Ovary (tissue), 9 donors: ENCODE data around the gene METTL22. TPM values are rescaled to one million over a fixed set of nuclear protein-coding genes. Genes with fewer than 3 reads are reported as not detected.

Experiments used
- DNase-seq, 5 donors: peaks; one replicate each; pipeline ENCODE4 v3.0.0-alpha.2; 2019 to 2020
- H3K27ac ChIP-seq, 2 donors: fragments of 200-600 bp; one replicate each; pipeline versions ENCODE4 v1.5.1 to v1.8.0; 2019 to 2022
- H3K27me3 ChIP-seq: fragments of 200-600 bp; one replicate; pipeline ENCODE4 v1.8.0; 2022
- H3K36me3 ChIP-seq: fragments of 200-600 bp; sonication (generic); one replicate; pipeline ENCODE4 v1.5.1; 2019
- H3K4me1 ChIP-seq: one replicate; pipeline ENCODE4 v1.8.1; 2013; ENCODE audit warnings: mild to moderate bottlenecking, moderate library complexity; ENCODE audit not compliant: insufficient read depth
- H3K4me3 ChIP-seq: fragments of 200-600 bp; sonication (generic); one replicate; pipeline ENCODE4 v1.5.1; 2017
- H3K9me3 ChIP-seq, 2 donors: fragments of 200-600 bp in 1 of 2; sonication (generic) in 1 of 2; one replicate each; pipeline versions ENCODE4 v1.5.1 to v1.8.1; 2013 to 2019; ENCODE audit warnings: mild to moderate bottlenecking in 1 of 2, moderate library complexity in 1 of 2
- EP300 ChIP-seq: sonication (generic); formaldehyde crosslinking; IDR thresholded peaks from one replicate; pipeline ENCODE4 v1.6.1; 2017; ENCODE audit warnings: antibody characterized with exemption
- POLR2A ChIP-seq: fragments of 450-650 bp; IDR thresholded peaks from one replicate; pipeline ENCODE4 v1.6.1; 2017; ENCODE audit warnings: antibody characterized with exemption, mild to moderate bottlenecking, moderate library complexity
- WGBS, 3 donors: extraction: QIAGEN DNeasy Blood & Tissue Kit in 1 of 3; methylation state at CpG; one replicate each; pipeline versions ENCODE4 v1.1.5 to v1.1.7; 2013 to 2017; 5-methylcytosine and 5-hydroxymethylcytosine counted together
- intact Hi-C, 4 donors: fragments of 100-400 bp; cut with DNase I; formaldehyde crosslinking; loops; one replicate each; pipeline versions ENCODE4 v1.11.0 to v1.15.1; 2022 to 2023
- polyA plus RNA-seq, 2 donors: library from polyadenylated mRNA; stranded (reverse); fragments of 200-250 nt in 1 of 2; fragments of 350-450 nt in 1 of 2; fragmentation: Illumina TruSeq in 1 of 2; extraction: RNeasy Lipid Tissue Mini Kit (QIAGEN cat#74804) in 1 of 2; gene quantifications; one replicate each; pipeline ENCODE4 v1.2.3, GENCODE V29; 2013 to 2014
- total RNA-seq, 7 donors: library from RNA; depleted of rRNA in 2 of 7; stranded (reverse); fragments of >200 nt in 2 of 7; fragmentation: NEBNext Ultra II Directional in 3 of 7; extraction: Animal tissue kit (Norgen Biotek cat#: 25700) in 3 of 7; gene quantifications; one replicate each; pipeline versions ENCODE4 v1.1.0 to v1.2.4, GENCODE V29; 2016 to 2023
- TF ChIP-seq, protein P1 (sequence below), 3 donors: fragments of 450-650 bp in 2 of 3; fragments of 200-600 bp in 1 of 3; IDR thresholded peaks; one replicate each; pipeline versions ENCODE4 v1.5.1 to v1.8.0; 2016 to 2022; ENCODE audit warnings: antibody characterized with exemption in 3 of 3, mild to moderate bottlenecking in 1 of 3
- donor health status: DM: no; HTN: no; CAD: no; lungs with moderate emphysema.
- donor health status: DM: no; HTN: no; CAD: no.
- donor health status: Bipolar disorder and iron deficiency.
- donor health status: DM: yes; HTN: yes; CAD: no.
- donor health status: DM: no; HTN: no; CAD: no.
- donor health status: DM: yes; HTN: yes; CAD: no.

Gene METTL22
- total and polyA plus RNA-seq, 9 donors, result 14.2 to 45.8 (median 29.1) TPM

DNA sequence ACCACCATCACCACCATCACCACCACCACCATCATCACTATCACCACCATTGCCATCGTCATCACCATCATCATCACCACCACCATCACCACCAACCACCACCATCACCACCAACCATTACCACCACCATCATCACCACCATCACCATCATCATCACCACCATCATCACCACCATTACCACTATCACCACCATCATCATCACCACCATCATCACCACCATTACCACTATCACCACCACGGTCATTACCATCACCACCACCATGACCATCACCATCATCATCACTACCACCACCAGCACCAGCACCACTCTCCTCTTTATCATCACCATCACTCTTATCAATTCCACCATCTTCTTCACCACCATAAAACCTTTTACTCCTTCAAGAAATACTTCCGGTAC is 30.0 kb upstream of the METTL22 start:
- no peak for DNase-seq
- intact Hi-C loops, result no loop called here
- TF ChIP-seq EP300, result no peak
- TF ChIP-seq POLR2A, result no peak
- TF ChIP-seq, protein P1, sequence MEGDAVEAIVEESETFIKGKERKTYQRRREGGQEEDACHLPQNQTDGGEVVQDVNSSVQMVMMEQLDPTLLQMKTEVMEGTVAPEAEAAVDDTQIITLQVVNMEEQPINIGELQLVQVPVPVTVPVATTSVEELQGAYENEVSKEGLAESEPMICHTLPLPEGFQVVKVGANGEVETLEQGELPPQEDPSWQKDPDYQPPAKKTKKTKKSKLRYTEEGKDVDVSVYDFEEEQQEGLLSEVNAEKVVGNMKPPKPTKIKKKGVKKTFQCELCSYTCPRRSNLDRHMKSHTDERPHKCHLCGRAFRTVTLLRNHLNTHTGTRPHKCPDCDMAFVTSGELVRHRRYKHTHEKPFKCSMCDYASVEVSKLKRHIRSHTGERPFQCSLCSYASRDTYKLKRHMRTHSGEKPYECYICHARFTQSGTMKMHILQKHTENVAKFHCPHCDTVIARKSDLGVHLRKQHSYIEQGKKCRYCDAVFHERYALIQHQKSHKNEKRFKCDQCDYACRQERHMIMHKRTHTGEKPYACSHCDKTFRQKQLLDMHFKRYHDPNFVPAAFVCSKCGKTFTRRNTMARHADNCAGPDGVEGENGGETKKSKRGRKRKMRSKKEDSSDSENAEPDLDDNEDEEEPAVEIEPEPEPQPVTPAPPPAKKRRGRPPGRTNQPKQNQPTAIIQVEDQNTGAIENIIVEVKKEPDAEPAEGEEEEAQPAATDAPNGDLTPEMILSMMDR (IDR thresholded peaks at IDR 0.05), result no peak
- Histone ChIP-seq H3K4me1 (no peaks in the 10 kb centered on the region), H3K27ac (no peak overlapping the region), H3K27me3 (no peaks in the 10 kb centered on the region), H3K36me3 (no peaks in the 10 kb centered on the region), H3K9me3 (peaks cover 0 to 3% of the 10 kb centered on the region in 2 donors), H3K4me3 (no peak overlapping the region)
- WGBS, 3 donors, result 94 to 95% (median 95%) methylated on average over 3 of the region's 3 CpGs

DNA sequence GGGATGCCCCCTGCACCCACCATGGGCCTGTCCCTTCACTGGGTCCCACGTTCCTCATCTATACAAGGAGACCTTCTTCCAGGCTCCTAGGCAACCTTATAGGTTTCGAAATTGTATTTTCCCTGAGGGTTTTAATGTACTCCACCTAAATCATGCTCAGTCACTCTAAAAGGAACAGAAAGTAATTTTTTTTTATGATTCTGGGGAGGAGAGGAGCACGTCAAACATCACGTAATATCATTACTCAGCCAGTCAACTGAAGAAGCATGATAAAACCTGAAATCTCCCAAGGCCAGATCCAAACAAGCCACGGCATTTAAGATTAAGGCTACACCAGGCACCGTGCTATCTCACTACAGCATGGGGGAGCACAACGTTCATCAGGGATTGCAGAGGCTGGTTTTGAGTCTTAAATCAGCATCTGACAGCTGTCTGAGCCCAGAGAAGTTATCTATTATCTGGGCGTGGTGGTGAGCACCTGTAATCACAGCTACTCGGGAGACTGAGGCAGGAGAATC is 27.3 kb upstream of the METTL22 start:
- intact Hi-C loops, result no loop called here
- TF ChIP-seq POLR2A (no peak), EP300 (no peak)
- TF ChIP-seq, protein P1 (IDR thresholded peaks at IDR 0.05), result no peak
- no peak for DNase-seq
- WGBS, 3 donors, result 20 to 27% (median 22%) methylated on average over 9 of the region's 9 CpGs
- H3K27ac ChIP-seq, result no peak overlapping the region
- no peaks in the 10 kb centered on the region for H3K36me3 ChIP-seq
- H3K4me1 ChIP-seq, result no peaks in the 10 kb centered on the region
- H3K9me3 ChIP-seq, result peaks cover 0 to 3% of the 10 kb centered on the region in 2 donors
- no peaks in the 10 kb centered on the region for H3K27me3 ChIP-seq
- H3K4me3 ChIP-seq, result no peak overlapping the region

GRCh38 chr16:8595783-8596182 is 25.7 kb upstream of the METTL22 start:
- peaks cover 0 to 3% of the 10 kb centered on the region in 2 donors for H3K9me3 ChIP-seq
- no peaks in the 10 kb centered on the region for H3K4me1 ChIP-seq
- WGBS, 3 donors, result 78 to 92% (median 80%) methylated on average over 5 of the region's 5 CpGs
- TF ChIP-seq POLR2A, result no peak
- TF ChIP-seq, protein P1 (IDR thresholded peaks at IDR 0.05), result no peak
- no peak for TF ChIP-seq EP300
- no peak for DNase-seq
- no peak overlapping the region for H3K4me3 ChIP-seq
- H3K36me3 ChIP-seq, result no peaks in the 10 kb centered on the region
- H3K27me3 ChIP-seq, result no peaks in the 10 kb centered on the region
- no peak overlapping the region for H3K27ac ChIP-seq
- intact Hi-C loops, result no loop called here

GRCh38 chr16:8596581-8596980 is 24.9 kb upstream of the METTL22 start:
- TF ChIP-seq, protein P1 (IDR thresholded peaks at IDR 0.05), result no peak
- TF ChIP-seq EP300 (no peak), POLR2A (no peak)
- Histone ChIP-seq H3K9me3 (peaks cover 0 to 3% of the 10 kb centered on the region in 2 donors), H3K27ac (no peak overlapping the region), H3K4me3 (no peak overlapping the region), H3K27me3 (no peaks in the 10 kb centered on the region), H3K4me1 (no peaks in the 10 kb centered on the region), H3K36me3 (no peaks in the 10 kb centered on the region)
- intact Hi-C loops, result no loop called here
- 79 to 92% (median 83%) methylated on average over 1 of the region's 1 CpG for WGBS, 3 donors
- DNase-seq, result no peak
